HG03060 (cell line): ENCODE measurements around the gene GIMAP6.
"Not testable (repeated sequence)": the region's sequence is repeated elsewhere in the genome, so short reads cannot be mapped to it uniquely, and the experiment has no call there.

Experiments used
- ATAC-seq: cut with Tn5 transposase; IDR thresholded peaks from one replicate; pipeline ENCODE4 v1.9.1; 2021; ENCODE audit warnings: low read depth, moderate number of reproducible peaks; ENCODE audit not compliant: unreplicated experiment

The GIMAP6 gene

DNA sequence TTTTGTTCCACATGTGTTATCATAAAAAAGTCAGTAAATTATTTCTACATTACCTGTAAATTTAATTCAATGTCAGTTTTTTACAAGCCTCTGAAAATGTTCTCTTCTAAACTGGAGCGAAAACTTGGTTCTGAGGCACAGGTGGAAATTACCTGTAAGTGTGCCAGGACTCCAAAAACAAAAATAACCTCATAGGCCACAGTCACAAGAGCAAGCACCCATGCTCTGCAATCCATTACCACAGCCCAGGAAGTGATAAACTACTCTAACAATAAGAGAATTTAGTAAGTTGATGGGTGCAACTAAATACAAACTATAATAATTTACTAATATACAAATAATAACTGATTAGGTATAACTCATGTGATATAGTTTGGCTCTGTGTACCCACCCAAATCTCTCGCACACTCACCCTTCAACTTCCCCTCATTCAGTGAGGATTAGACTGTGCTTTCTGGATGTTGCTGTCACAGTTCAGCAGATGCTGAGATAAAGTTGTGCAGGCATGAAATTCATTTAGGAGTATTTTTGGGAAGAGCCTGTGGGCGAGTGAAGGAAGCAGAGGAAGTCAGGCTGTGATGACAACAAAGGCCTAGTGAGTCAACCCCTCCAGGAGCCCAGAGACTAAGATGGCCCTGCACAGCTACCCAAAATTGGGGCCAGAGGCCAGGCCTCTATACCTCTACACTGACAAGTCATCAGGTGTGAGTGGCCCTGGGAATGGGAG, 16.3 kb upstream of the GIMAP6 start:
- no peak for ATAC-seq

DNA sequence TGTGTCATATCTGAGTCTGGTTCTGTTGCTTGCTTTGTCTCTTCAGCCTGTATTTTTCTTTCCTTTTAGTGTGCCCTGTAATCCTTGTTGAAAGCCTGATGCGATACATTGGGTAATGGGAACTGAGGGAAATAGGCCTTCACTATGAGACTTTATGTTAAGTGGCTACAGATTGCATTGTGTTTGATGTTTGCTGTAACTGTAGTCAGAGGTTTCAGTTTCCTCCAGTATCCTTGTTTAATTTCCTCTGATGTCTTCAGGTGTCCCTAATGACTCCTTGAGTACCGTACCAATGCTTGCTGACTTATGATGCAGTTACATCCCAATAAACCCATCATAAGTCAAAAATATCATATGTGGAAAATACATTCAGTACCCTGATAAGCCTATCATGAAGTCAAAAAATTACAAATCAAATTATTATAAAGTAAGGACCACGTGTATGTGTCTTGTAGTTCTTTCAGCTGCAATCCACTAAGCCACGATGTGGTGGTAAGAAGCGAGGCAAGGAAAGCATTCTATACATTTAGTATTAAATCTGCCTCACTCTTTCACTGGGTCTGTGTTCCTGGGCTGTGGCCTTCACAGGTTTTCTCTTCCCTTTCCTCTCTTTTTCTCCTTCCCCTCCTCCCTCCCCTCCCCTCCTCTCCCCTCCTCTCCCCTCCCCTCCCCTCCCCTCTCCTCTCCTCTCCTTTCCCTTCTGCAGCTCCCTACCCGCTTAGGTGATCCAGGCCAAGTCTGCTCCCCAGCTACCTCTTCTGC, 13.3 kb upstream of the GIMAP6 start:
- ATAC-seq: no peak

DNA sequence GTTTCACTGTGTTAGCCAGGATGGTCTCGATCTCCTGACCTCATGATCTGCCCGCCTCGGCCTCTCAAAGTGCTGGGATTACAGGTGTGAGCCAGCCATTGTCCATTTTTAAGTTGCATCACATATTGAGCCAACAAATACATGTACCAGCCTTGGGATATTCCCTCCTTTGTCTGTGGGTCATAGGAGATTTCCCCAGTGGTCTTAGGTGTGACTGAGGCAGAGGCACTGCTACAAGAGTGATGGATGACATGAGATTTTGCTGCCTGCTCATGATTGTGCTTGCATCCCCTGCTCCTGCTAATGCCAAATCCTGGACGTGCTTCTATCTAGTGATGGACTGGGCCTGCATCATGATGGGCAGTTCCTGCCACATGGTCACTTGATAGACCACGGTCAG, 10.7 kb upstream of the GIMAP6 start:
- no peak for ATAC-seq

DNA sequence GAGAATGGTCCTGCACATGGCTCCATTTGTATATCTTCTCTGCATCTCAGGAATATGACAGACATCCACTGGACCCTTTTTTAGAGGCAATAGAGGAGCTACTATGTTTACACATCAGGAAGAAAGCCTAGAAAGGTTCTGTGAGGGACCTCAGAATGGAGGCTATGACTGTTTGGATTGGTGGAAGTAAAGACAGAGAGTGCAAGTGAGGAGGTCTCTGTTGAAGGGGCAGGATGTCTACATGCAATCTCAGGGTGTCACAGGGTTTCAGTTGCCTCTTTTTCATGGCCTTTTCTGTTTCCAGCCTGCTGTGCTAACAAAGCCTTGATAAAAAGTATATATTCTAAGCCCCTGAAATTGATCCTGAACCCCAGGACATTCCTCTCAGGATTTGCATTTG, 9.7 kb upstream of the GIMAP6 start:
- no peak for ATAC-seq

DNA sequence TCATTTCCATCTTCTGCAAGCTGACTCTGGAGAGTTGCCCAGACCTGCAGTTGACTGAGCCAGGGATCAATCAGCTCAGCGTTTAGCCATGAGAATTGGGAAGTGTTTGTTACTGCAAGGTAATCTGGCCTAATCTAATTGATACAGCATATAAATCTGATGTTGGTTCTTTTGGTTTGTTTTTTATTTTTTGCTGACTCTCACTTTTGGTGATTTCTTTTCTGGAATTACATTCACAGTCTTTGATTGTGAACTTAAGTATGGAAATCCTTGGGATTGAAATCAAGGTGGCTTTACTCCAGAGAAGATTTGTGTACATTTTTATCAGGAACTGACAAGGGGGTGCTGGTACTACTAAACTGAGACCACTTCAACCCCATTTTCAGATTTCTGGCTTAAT, 1.7 kb upstream of the GIMAP6 start:
- no peak for ATAC-seq

DNA sequence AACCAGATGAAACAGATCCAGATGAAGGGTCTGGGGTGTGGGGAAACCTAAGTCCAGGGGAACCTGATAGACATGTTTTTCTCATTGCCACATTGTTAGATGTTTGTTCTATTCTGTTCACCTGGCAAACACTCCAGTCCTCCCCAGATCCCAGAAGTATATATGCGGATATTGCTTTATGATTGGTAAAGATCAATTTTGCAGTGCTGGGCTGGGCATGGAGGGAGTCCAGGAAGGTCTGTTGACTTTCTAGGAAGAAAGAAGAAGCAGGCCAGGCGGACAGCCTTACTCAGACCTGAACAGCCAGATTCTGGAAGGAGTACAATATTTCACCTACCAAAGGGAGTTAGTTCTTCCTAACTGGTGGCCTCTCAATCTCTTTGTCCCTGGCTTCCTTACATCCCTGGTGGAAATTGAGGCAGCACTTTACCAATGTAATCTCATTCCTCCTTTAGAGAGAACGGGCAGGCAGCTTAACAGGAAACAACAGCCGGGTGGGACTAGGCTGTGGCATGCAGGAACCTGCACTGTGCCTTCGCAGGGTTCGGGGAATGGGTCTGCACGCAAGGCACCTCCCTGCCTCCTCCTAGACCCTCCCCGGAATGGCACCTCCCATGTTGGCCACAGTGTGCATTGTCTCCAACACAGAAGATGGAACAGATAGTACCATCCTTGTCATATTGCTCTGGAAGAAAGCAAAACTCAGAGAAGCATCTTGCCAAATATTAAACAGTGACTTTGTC, 930 bp downstream of the GIMAP6 start:
- ATAC-seq: no peak

DNA sequence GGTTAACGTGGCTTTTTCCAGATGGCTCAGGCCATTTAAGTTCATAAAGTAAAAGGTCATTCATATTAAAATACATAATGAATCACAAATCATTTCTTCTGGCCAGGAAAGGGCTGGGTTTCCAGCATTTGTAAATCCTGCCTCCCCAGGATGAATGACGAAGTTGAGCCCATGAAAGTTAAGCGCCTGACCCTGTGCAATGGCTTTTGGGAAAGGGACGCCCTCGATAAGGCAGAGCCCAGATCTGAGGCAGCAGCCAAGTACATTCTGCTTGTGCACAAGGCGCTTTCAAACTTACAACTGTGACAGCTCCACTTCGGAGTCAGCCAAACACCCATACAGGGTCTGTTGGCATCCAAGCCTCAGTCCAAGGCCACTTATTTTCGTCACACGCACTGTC, 2.8 kb downstream of the GIMAP6 start:
- ATAC-seq: no peak

DNA sequence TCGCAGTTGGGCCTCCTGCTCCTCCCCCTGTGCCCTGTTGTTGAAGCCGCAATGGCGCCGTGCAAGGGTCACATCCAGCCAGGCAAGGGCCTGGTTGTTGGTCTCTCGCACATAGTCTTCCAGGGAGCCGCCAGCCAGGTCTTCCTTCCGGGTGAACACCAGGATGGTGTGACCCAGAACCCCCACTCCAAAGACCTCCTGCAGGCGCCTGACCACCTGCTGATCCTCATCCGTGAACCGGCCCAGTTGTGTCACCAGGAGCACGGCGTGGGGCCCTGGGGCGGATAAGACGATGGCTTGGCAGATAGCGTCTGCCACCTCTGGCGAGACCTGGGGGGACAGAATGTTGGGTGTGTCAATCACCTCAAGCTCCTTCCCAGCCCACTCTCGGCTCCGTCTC, 4.2 kb downstream of the GIMAP6 start:
- no peak for ATAC-seq

DNA sequence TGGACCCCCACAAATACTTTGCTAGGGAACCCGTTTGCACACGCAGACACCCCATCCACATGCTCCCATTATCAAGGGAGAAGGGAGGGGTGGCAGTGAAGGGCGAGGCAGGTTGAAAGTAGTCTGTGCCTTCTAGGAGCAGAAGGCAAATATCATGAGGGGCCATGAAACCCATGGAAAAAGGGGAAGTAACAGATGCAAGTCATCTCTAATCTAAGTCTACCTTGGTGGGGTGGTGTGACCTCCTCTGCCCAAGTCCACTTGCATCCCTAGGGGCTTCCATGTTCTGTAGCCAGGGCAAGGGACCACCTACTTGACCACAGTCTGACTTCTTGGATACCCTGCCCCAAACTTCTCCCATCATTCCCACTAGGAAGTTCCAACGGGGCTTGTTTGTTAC, 5.5 kb downstream of the GIMAP6 start:
- no peak for ATAC-seq

DNA sequence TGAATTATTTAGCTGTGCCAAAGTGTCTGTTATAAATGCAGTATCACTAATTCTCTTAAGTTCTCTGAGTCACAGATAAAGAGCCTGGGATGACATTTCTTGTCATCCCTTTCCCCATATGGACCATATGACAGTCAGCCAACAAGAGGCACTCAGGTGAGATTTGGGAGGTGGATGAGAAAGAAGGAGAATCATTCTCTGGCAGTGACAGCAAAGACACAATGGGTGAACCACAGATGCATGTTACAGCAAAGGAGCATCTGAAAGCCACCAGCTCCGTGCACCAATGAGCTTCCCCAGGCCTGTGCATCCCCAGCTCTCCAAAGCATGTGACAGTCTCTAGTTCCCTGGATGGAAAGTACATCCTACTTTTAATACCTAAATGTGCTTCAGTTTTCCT, 10.8 kb downstream of the GIMAP6 start:
- no peak for ATAC-seq

DNA sequence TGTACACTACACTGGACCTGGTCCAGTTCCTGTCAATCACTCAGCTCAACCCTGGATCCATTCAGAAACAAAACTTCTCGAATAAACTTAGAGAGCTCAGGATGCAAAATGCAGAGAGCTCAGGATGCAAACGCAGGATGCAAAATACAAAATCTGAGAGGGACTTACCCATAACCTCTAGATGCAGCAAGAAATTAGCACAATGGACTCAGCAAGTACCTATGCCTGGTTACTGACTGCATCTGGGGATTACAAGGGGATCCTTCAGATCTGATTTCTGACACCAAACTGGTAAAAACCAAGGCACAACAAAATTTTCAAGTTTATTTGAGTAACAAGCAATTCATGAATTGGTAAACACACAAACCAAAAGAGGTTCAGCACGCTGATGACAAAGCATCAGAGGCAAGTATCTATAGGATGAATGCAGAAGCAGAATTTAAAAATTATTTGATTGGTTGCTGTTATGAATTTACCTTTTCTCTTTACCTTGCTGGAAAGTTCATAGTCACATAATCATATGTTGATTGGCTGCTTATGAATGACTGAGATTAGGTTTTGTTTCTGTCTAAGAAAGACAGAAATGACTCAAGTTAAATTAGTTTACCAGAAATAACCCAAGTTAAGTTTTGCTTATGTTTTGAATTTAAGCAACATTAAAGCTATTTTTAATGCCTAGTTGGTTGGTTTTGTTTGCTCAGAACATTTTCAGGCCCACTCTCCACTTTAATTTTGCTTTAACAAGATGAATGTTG, 11.4 kb downstream of the GIMAP6 start:
- ATAC-seq: no peak

DNA sequence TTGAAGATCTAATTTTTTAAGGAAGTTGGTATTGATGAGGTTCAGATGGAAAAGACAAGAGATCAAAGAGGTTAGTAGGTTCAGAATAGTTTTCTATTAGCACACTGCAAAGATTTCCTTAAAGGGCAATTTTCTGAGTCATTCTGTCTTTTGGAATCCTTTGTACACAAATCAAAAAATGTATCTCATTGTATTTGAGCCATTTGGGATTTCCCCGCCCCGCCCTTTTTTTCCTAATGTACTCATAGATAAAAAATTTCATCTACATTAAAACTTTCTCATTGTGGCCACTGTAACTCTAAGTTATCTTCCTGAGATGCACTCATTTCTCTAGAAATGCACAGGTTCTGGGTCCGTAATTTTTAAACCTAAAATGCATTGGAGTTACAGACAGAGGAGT, 12.1 kb downstream of the GIMAP6 start:
- no peak for ATAC-seq

DNA sequence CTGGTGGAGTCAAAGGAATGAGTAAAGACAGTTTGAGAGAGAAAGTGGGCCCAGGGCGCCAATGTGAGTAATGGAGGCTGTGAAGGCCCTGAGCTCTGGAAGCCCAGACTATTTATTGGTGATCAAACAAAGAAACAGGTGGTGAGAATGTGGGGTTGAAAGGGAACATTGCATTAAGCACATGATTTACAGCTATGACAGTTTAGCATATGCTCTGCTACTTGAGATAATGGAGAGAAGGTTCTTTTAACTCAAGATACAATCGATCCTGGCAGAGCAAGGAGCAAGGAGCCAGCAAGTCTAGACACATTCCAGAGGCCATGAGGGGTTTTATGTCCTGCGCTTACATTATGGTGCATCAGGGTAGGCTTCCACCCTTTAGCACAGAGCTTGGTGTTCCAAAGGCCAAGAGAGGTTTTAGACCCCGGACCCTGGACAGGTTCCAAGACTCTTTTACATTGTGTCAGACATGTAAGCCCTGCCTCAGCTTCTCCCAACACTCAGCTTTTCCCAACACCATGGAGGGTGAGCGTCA, 16.9 kb downstream of the GIMAP6 start:
- not testable (repeated sequence) for ATAC-seq

DNA sequence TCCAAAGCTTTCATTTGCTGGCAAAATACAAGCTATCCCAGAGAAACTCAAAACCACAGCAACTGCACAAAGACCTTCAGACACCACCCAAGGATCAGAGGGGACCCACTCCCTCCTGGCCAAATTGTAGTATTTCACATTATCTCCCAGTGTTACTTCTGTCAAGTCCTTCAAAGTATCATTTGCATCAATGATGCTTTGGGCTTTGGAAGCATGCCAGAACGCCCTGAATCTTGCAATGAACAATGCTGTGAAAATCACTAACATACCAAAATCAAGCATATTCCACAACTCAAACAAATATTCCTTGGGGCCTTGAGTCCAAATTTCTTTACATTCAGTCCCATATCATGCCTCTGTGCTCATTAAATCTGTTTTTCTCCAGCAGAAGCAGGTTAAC, 17.8 kb downstream of the GIMAP6 start:
- not testable (repeated sequence) for ATAC-seq

DNA sequence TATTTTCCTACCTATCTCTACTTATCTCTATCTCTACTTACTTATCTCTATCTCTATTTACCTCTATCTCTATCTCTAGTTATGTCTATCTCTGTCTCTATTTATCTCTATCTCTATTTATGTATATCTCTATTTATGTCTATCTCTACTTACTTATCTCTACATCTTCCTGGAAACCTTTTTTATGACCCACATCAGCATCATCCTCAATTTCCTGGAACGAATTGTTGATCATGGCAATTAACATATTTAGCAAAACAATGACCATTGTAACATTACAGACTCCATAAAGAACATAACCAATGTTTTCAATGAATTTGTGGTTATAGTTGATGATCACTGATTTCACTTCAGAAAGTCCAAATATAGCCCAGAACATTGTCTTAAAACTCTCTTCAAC, 18.3 kb downstream of the GIMAP6 start:
- no peak for ATAC-seq

DNA sequence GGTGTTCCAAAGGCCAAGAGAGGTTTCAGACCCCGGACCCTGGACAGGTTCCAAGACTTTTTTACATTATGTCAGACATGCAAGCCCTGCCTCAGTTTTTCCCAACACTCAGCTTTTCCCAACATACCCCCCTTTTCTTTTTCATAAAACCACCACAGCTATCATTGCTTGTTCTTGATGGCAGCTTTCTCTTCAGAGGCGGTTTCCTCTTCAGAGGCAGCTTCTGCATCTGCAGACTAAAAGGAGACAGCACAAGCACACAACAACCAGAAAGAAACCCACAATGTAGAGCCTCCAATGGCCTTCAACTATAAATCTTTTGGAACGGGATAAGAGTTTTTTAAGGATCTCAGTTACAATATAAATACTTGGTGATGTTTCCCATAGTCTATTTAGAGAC, 19.3 kb downstream of the GIMAP6 start:
- no peak for ATAC-seq

DNA sequence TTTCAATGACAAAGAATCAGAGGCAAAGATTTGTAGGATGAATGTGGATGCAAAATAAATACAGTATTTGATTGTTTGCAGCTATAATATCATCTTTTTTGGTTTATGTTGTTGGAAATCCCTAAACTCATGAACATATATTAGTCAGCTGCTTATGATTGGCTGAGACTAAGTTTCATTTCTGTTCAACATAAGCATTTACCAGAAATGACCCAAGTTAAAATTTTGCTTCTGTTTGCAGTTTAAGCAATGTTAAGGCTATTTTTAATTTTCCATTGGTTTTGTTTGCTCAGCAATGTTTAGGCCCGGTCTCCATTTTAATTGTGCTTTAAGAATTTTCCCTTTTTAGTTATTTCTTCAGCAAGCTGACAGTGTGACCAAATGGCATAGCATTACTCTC, 22.0 kb downstream of the GIMAP6 start:
- ATAC-seq: no peak

DNA sequence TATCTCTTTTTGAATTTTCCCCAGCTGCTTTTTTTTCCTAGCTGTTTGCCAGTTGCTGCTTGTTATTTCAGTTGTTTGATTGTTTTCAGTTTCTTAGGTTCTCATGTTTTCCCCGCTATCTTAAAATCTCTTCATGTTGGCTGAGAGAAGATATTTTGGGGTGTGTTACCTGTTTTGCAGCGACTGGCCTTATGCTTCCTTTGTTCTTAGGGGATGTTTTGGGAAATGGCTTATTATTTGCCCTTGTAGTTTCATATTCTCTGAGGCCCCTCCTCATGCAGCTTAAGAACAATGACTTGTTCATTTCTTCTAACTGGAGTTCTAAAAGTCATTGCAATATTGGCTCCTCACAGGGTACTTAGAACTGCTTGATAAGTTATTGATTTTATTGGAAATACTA, 28.6 kb downstream of the GIMAP6 start:
- not testable (repeated sequence) for ATAC-seq

DNA sequence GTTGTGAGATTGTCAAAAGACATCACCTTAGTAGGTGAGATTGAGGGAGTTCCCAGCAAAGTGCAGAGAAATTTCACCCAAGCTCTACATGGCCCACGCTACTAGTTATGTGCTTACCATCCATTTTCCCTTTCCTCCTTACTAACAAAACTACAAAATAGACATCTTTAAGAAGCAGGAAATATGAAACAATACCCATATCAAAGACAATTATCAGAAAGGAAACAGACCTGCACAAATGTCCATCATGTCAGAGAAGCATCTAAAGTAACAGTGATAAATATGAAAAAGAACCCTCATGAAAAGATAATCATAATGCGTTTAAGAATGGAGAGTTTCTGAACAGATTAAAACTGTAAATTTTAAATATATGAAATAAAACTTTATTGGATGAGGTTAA, 36.8 kb downstream of the GIMAP6 start:
- no peak for ATAC-seq

DNA sequence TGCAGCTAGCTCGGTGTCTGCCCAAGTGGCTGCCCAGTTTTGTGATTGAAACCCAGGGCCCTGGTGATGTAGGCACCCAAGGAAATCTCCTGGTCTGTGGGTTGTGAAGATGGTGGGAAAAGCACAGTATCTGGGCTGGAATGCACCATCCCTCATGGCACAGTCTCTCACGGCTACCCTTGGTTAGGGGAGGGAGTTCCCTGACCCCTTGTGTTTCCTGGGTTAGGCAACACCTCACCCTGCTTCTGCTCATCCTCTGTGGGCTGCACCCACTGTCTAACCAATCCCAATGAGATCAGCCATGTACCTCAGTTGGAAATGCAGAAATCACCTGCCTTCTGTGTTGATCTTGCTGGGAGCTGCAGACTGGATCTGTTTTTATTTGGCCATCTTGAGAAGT, 37.4 kb downstream of the GIMAP6 start:
- no peak for ATAC-seq

DNA sequence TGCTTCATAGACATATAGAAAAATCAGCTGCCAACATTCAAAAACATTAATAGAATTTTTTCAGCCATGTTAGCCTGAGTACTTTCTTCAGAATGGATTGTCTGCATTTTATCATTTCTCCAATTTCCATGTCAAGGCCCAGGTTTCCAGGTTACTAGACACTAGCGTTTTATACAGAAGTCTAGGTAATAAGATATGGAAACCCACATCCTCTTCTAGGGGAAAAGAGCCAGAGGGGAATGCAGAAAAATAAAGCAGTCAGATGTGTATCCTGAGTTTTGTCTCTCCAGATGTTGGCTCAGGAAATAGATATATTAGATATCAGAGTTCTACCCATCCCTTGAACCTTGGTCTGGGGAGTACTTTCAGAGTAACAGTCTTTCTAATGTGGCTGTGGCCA, 44.6 kb downstream of the GIMAP6 start:
- no peak for ATAC-seq
